T-helper 2 cell treated with Interferon-gamma antibody and Interleukin-4, amounts not matched to agents 5 μg/mL and 100 μg/mL, for 36 hours (primary cell): Measurements from ENCODE around the gene NPB.
"Not testable (repeated sequence)": the region's sequence is repeated elsewhere in the genome, so short reads cannot be mapped to it uniquely, and the experiment has no call there.

ENCODE experiments used
- DNase-seq: peaks from one replicate; pipeline ENCODE4 v3.0.0; 2021; ENCODE audit warnings: low spot score
- H3K27ac Mint-ChIP-seq: one replicate; pipeline ENCODE4 v1.8.0; 2021; ENCODE audit warnings: mild to moderate bottlenecking, mixed read lengths
- H3K27me3 Mint-ChIP-seq: one replicate; pipeline ENCODE4 v1.8.0; 2021; ENCODE audit warnings: low read depth, mixed read lengths
- H3K36me3 Mint-ChIP-seq: one replicate; pipeline ENCODE4 v1.8.0; 2021; ENCODE audit warnings: low read depth, mixed read lengths
- H3K4me1 Mint-ChIP-seq: one replicate; pipeline ENCODE4 v1.8.0; 2021; ENCODE audit warnings: low read depth, mixed read lengths
- H3K4me3 Mint-ChIP-seq: one replicate; pipeline ENCODE4 v1.8.0; 2022; ENCODE audit warnings: mild to moderate bottlenecking, moderate library complexity, mixed read lengths
- H3K9me3 Mint-ChIP-seq: one replicate; pipeline ENCODE4 v1.8.0; 2021; ENCODE audit warnings: mixed read lengths

NPB gene

DNA sequence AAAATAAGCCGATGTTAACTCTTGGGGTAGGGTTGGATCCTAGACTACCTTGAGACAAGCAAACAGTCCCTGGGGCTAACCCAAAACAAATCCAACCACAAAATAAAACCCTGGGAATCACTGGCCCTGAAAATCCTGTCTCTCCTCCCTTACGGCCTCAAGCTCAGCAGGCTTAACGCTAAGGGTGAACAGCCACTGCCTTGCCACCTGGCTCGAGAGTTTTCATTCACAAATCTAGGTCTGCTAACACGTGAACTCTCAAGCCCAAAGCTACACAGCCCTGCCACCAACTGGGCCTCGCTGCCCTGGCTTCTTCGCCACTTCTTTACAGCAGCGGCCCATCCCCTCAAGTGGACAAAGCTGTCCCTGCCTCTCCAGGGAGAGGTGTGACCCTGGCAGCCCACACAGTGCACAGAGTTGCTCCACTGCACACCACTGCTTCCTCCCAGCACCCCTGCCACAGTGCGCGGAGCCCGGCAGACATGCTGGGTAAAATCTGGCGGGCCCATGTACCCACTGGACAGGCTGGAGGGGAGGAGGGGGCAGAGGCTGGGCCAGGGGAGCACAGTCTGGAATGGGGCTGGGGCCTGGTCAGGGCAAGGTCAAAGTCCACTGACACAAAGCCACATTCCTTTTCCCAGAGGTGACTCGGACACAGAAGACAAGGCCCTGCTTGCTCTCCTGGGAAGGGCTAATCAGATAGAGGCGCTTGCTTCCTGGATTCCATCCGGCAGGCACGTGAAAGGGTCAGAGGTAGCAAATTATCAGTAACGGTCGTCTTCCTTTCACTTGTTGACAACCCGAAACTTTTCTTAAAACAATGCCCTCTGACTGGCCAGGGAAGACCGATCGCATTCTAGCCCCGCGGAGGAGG is 8.2 kb downstream of the NPB start:
- Mint-ChIP-seq H3K4me3 (peak overlapping the region; percentile 87), H3K36me3 (peaks cover 30% of the 10 kb centered on the region), H3K27me3 (no peaks in the 10 kb centered on the region), H3K4me1 (peaks cover 13% of the 10 kb centered on the region), H3K27ac (peak overlapping the region; percentile 75), H3K9me3 (no peaks in the 10 kb centered on the region)
- DNase-seq, result no peak

DNA sequence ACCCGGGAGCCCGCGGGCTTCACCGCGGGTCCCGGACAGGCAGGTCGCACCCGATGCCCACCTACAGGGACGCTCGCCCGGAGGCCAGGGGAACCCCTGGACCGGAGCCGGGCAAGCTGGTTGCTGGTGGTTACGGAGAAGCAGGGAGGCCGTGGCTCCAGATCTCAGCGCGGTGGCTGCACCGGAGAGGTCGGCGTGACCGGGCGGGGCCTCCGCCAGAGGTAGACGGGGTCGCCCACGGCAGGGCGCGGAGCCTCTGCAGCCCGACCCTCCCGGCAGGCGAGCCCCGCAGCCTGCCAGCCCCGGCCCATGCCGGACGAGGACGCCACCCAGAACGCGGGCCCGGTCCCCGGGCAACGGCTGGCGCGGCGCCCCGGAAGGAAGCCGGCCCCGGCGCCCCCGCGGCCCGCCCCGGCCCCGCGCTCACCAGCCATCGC is 8.8 kb downstream of the NPB start:
- Mint-ChIP-seq H3K27me3 (no peaks in the 10 kb centered on the region), H3K27ac (peak overlapping the region; percentile 75), H3K4me1 (peaks cover 13% of the 10 kb centered on the region), H3K4me3 (peak overlapping the region; percentile 87), H3K36me3 (peaks cover 34% of the 10 kb centered on the region), H3K9me3 (no peaks in the 10 kb centered on the region)
- no peak for DNase-seq

- H3K4me1 Mint-ChIP-seq, result peaks cover 16% of the 10 kb centered on the region
- peak; percentile 91 for DNase-seq
- peak within 1 kb of the TSS; percentile 87 for H3K4me3 Mint-ChIP-seq
- H3K27ac Mint-ChIP-seq, result peak within 1 kb of the TSS; percentile 75
- peaks cover 34% of the 10 kb centered on the region for H3K36me3 Mint-ChIP-seq
- H3K9me3 Mint-ChIP-seq, result no peaks in the 10 kb centered on the region
- no peaks in the 10 kb centered on the region for H3K27me3 Mint-ChIP-seq
Observed at GRCh38 chr17:81911277-81911961, 9.4 kb downstream of the NPB start, which contains the start of gene PCYT2. PCYT2 (minus strand) TSS chr17:81911399; CDS start chr17:81911355, 44 bp downstream.

DNA sequence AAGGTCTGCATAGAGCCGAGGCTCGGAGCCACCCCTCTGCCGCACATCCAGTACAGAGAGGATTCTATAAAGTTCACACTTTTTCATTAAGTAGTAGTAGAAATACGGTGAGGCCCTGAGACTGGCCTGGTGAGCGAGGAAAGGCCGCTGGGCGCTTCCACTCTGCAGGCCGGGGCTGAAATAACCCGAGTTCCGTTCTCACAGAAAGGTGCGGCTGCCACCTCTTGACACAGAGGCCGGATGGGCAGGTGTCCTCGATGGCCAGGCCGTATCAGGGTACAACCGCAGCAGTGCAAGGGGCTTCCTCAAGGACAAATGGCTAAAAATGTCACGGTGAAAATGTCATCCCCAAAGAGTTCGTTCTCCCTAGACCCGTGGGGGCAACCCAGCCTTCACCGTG is 9.9 kb downstream of the NPB start:
- H3K27me3 Mint-ChIP-seq, result no peaks in the 10 kb centered on the region
- DNase-seq, result no peak
- peak overlapping the region; percentile 50 for H3K4me3 Mint-ChIP-seq
- H3K9me3 Mint-ChIP-seq, result no peaks in the 10 kb centered on the region
- peaks cover 32% of the 10 kb centered on the region for H3K36me3 Mint-ChIP-seq
- H3K27ac Mint-ChIP-seq, result no peak overlapping the region
- peaks cover 19% of the 10 kb centered on the region for H3K4me1 Mint-ChIP-seq

DNA sequence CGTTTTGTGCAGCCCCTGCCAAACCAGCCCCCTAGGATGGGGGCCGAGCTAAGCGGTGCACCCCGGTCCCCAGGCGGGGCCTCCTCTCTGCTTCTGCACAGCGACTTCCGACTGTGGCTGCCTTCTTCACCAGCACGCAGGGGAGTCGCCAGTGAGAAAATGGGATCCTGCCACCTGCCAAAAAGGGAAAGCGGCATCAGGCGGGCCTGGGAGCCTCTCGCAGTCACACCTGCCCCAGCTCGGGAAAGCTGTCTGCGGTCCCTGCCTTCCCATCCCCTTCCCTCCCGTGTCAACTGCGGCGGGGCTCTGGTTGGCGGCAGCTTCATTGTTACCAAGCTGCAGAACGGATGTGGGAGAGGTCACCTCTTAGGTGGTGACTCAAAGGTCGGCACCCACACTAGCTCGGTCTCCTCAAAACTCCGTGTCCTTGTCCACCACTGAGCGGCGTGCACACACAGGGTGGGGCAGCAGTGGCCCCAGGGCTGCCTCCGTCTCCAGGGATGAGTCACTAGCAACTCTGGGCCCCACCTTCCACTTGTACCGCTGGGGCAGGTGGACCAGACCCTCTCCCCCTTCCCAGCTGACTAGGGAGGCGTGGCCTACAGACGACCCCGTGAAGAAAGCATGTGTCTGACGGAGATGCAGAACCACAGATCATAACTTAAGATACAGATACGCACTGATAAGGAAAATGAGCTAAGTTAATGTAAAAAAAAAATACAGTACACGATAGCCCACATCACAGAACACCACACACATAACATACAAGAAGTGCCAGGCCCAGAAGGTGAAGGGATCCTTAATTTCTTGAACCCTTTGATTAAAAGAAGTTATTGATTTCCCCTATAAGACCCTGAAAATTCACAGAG is 10.6 kb downstream of the NPB start:
- Mint-ChIP-seq H3K36me3 (peaks cover 36% of the 10 kb centered on the region), H3K4me3 (peak overlapping the region; percentile 50), H3K4me1 (peaks cover 24% of the 10 kb centered on the region), H3K27me3 (no peaks in the 10 kb centered on the region), H3K27ac (peak overlapping the region; percentile 17), H3K9me3 (no peaks in the 10 kb centered on the region)
- DNase-seq, result no peak

DNA sequence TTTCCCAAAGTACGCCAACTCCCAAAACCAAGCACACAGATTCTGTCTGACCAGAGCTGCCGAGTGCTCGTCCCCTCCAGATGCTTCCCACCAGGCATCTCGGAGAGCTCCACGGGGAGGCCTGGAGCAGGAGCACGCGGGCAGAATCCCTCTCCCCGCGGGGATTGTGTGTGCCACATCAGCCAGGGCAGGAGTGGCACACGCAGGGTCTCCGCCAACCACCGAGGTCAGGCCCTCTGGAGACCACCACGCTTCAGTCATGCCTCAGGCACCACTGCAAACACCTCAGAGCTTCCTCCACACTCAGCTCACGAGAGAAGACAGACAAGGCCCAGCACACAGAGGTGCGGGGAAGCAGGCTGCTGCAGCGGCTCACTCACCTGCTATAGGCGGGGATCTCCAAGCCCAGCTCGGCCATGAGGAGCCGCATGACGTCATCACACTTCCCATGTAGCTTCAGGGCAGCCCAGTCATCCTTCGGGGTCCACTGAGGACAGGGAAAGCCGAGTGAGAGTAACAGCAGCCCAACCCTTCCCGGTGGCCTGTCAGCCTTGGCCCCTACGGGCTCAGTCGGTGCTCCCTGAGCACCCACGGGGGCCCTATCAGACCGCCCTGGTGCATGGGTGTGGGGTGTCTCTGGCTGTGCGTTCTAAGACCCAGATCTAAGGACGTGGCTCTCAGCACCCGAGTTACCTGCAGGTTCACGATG is 11.5 kb downstream of the NPB start:
- no peaks in the 10 kb centered on the region for H3K9me3 Mint-ChIP-seq

DNA sequence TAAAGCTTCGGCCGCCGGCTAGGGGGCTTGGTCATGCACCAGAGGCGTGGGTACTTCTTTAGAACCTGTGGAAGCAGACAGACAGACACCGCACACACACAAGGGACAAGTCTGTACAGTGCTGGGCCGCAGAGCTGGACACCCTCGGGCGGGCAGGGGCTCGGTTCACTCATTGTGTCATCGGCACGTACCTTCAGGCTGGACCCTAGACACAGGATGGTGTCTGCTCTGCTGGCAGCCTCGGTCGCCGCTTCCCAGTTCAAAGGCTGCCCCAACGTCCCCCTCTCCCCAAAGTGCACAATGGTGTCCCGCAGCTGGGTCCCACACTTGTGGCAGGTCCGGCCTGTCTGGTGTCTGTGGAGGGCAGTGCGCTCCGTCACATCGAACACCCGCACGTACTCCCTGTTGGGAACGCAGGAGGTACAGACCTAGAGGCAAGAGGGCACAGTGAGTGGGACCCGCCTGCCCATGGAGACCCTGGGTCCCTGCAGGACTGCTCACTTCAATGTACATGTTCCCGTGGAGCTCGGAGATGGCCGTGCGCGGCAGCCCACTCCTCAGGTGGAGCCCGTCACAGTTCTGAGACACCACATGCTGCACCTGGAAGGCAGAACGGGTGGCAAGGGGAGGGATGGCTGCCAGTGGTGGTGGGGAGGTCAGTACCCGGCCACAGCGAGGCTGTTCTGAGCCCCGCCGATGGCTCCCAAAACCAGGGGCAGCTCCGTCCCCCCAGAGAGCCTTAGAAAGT is 12.2 kb downstream of the NPB start:
- Mint-ChIP-seq H3K27me3 (no peaks in the 10 kb centered on the region), H3K4me1 (peaks cover 33% of the 10 kb centered on the region), H3K4me3 (no peak overlapping the region), H3K9me3 (no peaks in the 10 kb centered on the region), H3K27ac (no peak overlapping the region), H3K36me3 (peaks cover 39% of the 10 kb centered on the region)
- no peak for DNase-seq

More for the DNA sequence above, 11.5 kb downstream of the NPB start:
- Mint-ChIP-seq H3K27me3 (no peaks in the 10 kb centered on the region), H3K27ac (peak overlapping the region; percentile 17), H3K4me3 (no peak overlapping the region), H3K4me1 (peaks cover 28% of the 10 kb centered on the region), H3K36me3 (peaks cover 36% of the 10 kb centered on the region)
- DNase-seq, result no peak

DNA sequence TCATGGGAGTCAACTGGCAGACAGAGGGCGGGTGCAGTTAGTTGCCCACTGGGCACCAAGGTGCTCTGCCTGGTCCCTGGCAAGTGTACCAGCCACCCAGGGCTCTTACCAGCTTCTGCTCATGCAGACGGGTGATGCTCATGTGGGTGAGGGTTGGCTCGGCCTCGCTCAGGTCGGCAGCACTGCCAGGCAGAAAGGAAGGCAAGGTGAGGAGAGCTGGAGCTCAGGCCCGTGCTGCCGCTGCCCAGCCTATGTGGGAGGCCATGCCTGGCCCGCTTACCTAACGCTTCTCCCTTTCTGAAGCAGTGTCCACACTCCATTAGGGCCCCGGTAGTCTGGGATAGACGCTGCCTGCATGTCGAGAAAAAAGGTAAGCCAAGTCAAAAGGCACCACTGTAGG is 13.3 kb downstream of the NPB start:
- no peak for DNase-seq
- H3K36me3 Mint-ChIP-seq, result peaks cover 40% of the 10 kb centered on the region
- H3K27ac Mint-ChIP-seq, result no peak overlapping the region
- no peak overlapping the region for H3K4me3 Mint-ChIP-seq
- H3K27me3 Mint-ChIP-seq, result no peaks in the 10 kb centered on the region
- peaks cover 32% of the 10 kb centered on the region for H3K4me1 Mint-ChIP-seq
- no peaks in the 10 kb centered on the region for H3K9me3 Mint-ChIP-seq

GRCh38 chr17:81916234-81917001 is 14.4 kb downstream of the NPB start:
- Mint-ChIP-seq H3K4me1 (peaks cover 32% of the 10 kb centered on the region), H3K27me3 (no peaks in the 10 kb centered on the region), H3K36me3 (peaks cover 43% of the 10 kb centered on the region), H3K9me3 (no peaks in the 10 kb centered on the region), H3K27ac (peak overlapping the region; percentile 74), H3K4me3 (peak overlapping the region; percentile 95)
- DNase-seq, result no peak

- H3K27ac Mint-ChIP-seq, result peak within 1 kb of the TSS; percentile 89
- H3K27me3 Mint-ChIP-seq, result no peaks in the 10 kb centered on the region
- no peaks in the 10 kb centered on the region for H3K9me3 Mint-ChIP-seq
- H3K36me3 Mint-ChIP-seq, result peaks cover 38% of the 10 kb centered on the region
- peaks cover 32% of the 10 kb centered on the region for H3K4me1 Mint-ChIP-seq
- DNase-seq, result peak; percentile 75
- peak within 1 kb of the TSS; percentile 95 for H3K4me3 Mint-ChIP-seq
Observed at GRCh38 chr17:81917565-81918332, 15.7 kb downstream of the NPB start, which contains the start of gene SIRT7. SIRT7 (minus strand) TSS chr17:81918176; CDS start chr17:81918131, 45 bp downstream.

DNA sequence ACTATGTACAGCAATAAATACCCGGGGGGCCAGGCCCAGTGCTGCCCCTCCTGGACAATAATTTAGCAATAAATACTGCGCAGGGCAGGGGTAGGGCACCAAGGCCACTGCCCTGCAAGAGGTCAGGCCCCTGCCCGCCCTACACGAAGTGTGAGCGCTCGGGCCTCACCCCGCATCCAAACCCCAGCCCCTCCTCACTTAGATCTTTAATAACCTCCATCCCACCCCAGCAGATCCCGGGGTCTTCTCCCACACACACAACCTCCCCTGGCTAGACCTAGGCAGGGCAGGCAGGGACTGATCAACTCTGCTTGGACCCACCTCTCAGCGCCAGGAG is 16.3 kb downstream of the NPB start:
- not testable (repeated sequence) for H3K27me3 Mint-ChIP-seq, DNase-seq, H3K9me3 Mint-ChIP-seq
- Mint-ChIP-seq H3K36me3 (peaks cover 32% of the 10 kb centered on the region), H3K4me3 (peak overlapping the region; percentile 87), H3K4me1 (peaks cover 27% of the 10 kb centered on the region), H3K27ac (peak overlapping the region; percentile 89)
